Esophagus muscularis mucosa (tissue), 3 donors: ENCODE results near the gene ZNF17.

Experiments used
- POLR2AphosphoS5 ChIP-seq, 2 donors: sonication (generic); formaldehyde crosslinking; IDR thresholded peaks; one replicate each; pipeline ENCODE4 v1.6.1; 2017; ENCODE audit warnings: antibody characterized with exemption in 2 of 2
- TF ChIP-seq, protein P1 (sequence below), 3 experiments: fragments of 200-600 bp in 2 of 3; fragments of 450-650 bp in 1 of 3; sonication (generic) in 2 of 3; IDR thresholded peaks; one replicate each; pipeline ENCODE4 v1.5.1; 2017 to 2019; ENCODE audit warnings: antibody characterized with exemption in 3 of 3, mild to moderate bottlenecking in 2 of 3, moderate library complexity in 1 of 3

GRCh38 chr19:57374179-57374578 lies 36.8 kb upstream of the ZNF17 start:
- TF ChIP-seq POLR2AphosphoS5 (IDR thresholded peaks at IDR 0.05), result no peak
- TF ChIP-seq, protein P1, sequence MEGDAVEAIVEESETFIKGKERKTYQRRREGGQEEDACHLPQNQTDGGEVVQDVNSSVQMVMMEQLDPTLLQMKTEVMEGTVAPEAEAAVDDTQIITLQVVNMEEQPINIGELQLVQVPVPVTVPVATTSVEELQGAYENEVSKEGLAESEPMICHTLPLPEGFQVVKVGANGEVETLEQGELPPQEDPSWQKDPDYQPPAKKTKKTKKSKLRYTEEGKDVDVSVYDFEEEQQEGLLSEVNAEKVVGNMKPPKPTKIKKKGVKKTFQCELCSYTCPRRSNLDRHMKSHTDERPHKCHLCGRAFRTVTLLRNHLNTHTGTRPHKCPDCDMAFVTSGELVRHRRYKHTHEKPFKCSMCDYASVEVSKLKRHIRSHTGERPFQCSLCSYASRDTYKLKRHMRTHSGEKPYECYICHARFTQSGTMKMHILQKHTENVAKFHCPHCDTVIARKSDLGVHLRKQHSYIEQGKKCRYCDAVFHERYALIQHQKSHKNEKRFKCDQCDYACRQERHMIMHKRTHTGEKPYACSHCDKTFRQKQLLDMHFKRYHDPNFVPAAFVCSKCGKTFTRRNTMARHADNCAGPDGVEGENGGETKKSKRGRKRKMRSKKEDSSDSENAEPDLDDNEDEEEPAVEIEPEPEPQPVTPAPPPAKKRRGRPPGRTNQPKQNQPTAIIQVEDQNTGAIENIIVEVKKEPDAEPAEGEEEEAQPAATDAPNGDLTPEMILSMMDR (IDR thresholded peaks at IDR 0.05), result no peak
